GM21515 (cell line): ENCODE data around the gene PAQR8.

ENCODE experiments used
- ATAC-seq: cut with Tn5 transposase; IDR thresholded peaks from one replicate; pipeline ENCODE4 v1.9.1; 2021; ENCODE audit not compliant: unreplicated experiment

The PAQR8 gene, protein sequence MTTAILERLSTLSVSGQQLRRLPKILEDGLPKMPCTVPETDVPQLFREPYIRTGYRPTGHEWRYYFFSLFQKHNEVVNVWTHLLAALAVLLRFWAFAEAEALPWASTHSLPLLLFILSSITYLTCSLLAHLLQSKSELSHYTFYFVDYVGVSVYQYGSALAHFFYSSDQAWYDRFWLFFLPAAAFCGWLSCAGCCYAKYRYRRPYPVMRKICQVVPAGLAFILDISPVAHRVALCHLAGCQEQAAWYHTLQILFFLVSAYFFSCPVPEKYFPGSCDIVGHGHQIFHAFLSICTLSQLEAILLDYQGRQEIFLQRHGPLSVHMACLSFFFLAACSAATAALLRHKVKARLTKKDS

DNA sequence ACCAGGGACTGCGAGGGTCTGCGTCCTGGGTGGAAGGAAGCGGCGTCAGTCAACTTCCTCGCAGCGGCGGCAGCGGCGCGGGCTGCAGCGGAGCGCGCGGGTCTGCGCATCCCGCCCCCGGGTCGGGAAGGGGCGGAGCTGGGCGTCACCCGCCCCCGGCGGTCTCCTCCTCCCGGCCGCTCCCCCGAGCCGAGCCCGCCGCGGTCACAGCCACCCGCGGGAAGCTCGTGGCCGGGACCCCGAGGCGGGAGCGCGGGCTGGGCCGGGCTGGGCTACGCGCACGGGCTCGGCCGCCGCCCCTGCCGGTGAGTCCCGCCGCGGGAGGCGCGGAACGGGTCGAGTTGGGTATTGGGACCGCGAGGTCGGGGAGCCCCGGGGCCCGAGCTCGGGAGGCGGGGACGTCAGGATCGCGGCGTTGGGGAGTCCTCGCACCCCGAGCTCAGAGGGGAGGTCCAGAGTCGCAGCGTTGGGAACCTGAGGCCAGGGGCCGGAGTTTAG lies at the start of gene PAQR8:
PAQR8 (plus strand) TSS at position 207 of the 498 bp plus-strand sequence. CDS start 41,063 bp downstream, outside the sequence.
- ATAC-seq: peak; percentile 86

DNA sequence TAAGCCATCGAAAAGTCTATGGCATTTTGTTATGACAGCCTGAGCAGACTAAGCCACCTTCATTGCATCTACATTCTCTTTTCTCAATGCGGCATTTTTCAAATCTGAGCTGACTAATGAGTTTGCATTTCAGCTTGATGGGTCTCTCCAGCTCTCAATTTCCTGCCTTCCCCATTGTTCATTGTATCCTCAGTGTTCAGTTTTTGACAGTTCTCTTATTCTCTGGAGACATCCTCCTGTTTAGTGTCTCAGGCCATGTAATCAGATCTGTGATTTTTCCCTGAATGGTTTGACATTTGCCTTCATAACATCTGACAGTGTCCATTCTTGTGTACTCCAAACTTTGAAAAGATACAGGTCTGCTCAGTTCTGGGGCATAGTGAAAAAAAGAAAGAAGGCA lies 49.5 kb upstream of the PAQR8 start:
- no peak for ATAC-seq

DNA sequence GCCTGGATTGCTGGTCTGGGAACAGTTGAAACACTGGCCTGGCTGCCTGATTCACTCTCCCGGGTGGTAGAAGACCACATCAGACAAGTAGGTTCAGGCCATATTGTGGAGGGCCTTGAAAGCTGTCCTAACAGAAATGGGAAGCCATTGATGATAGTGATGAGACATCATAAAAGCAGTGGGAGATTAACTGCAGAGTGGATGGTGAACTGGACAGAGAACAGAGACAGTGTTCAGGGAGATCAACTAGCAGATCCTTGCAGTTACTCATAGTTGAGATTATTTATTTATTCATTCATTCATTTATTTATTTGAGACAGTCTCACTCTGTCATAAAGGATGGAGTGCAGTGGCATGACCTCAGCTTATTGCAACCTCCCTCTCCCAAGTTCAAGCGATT lies 47.2 kb upstream of the PAQR8 start:
- no peak for ATAC-seq

- ATAC-seq: no peak
Observed at GRCh38 chr6:52317211-52317610, 44.7 kb upstream of the PAQR8 start.

- peak; percentile 98 for ATAC-seq
Observed at GRCh38 chr6:52317841-52318581, 43.9 kb upstream of the PAQR8 start.

- ATAC-seq: no peak
Observed at GRCh38 chr6:52324189-52324588, 37.8 kb upstream of the PAQR8 start.

DNA sequence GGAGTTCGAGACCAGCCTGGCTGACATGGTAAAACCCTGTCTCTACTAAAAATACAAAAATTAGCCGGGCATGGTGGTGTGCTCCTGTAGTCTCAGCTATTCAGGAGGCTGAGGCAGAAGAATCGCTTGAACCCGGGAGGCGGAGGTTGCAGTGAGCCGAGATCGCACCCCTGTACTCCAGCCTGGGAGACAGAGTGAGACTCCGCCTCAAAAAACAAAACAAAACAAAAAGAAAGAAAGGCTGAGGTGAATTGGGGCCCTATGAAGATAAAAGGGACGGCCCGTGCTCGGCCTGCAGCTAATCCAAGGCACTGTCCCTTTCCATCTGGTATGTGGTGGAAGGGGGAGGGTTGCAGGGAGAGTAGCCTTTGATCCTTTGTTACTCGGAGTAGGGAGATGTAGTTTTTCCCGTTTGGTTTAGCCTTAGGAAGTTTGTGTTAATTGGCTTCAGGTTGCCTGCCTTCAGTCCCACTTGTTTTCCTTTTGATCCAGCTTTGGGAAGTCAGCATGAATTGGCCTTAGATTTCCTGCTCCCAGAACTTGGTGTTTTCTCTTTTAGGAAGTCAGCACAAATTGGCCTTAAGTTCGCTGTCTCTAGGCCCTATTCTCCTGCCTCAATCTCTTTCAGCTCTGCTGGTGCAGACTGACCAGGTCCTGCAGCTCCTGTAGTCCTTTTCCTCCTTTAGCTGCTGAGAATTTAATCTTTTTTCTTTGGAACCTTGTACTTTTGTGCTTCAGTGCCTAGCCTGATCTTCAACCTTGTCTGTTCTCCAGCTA lies 36.1 kb upstream of the PAQR8 start:
- no peak for ATAC-seq

GRCh38 chr6:52326540-52327364 lies 35.2 kb upstream of the PAQR8 start:
- no peak for ATAC-seq

- no peak for ATAC-seq
Observed at GRCh38 chr6:52328303-52328662, 33.7 kb upstream of the PAQR8 start.

- no peak for ATAC-seq
Observed at GRCh38 chr6:52328729-52329128, 33.2 kb upstream of the PAQR8 start.

GRCh38 chr6:52330470-52330869 lies 31.5 kb upstream of the PAQR8 start:
- ATAC-seq: no peak

GRCh38 chr6:52331793-52332457 lies 30.0 kb upstream of the PAQR8 start:
- ATAC-seq: no peak

- no peak for ATAC-seq
Observed at GRCh38 chr6:52333840-52334200, 28.1 kb upstream of the PAQR8 start.

- ATAC-seq: no peak
Observed at GRCh38 chr6:52335576-52335975, 26.4 kb upstream of the PAQR8 start.

GRCh38 chr6:52336919-52337561 lies 24.9 kb upstream of the PAQR8 start:
- no peak for ATAC-seq

- peak; percentile 81 for ATAC-seq
Observed at GRCh38 chr6:52337633-52338290, 24.2 kb upstream of the PAQR8 start.

DNA sequence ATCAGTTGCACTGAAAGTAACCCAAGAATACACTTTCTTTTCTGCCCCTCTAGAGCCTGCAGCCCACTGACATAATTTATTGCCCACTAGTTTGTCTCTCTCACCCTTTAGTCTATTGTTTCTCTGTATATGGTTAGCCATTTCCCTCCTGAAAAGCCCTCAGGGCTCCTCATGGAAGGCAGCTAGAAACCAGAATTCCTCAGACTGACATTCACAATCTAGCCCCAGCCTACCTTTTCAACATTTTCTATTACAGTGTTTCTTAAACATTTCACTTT lies 21.4 kb upstream of the PAQR8 start:
- no peak for ATAC-seq

DNA sequence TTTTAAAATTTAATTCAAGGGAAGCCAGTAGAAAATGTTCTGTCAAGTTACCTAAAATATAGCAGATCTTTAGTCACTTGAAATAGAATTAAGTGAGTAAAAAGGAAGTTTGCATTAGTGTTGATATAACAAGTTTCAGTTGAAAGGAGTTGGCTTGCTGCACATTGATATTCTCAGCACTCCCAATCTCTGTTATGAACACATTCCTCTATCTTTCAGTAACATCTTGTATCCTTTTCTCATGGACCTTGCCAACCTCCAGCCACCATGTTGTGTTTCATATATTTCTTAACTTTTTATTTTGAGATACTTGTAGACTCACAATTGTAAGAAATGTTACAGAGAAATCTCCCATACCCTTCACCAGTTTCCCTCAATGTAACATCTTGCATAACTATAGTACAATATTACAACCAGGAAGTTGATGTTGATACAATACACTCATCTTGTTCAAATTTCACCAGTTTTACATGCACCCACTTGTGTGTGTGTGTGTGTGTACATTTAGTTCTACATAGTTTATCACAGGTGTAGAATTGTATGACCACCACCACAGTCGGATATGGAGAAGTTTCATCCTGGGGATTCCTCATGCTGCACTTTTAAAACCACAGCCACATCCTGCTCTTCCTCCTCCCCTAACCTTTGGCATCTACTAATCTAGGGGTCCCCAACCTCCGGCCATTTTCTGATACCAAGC lies 20.2 kb upstream of the PAQR8 start:
- ATAC-seq: no peak

DNA sequence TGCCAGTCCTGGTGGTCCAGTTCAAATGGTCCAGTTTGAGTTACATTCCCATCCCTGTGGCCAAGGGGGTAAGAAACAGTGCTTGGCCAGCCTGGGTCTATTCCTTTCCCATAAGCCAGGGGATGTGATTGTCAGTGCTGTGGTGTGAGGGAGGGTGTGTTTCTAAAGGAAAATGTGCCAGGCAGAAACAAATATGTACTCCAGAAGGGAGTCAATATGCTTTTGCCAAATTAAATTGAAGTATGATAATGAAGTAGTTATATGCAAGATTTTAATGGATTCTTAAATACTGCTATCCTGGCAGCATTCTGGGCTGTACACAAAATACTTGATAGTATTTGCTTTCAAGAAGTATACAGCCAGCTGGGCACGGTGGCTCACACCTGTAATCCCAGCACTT lies 16.6 kb upstream of the PAQR8 start:
- no peak for ATAC-seq
